Upper lobe of right lung (tissue), 1 donor: Measurements from ENCODE around the gene TLE1. TPM values are rescaled to one million over a fixed set of nuclear protein-coding genes. Genes with fewer than 3 reads are reported as not detected.
A peak's percentile ranks its signal among the peaks of the same experiment; 100 is the strongest.
"Not testable (repeated sequence)": the region's sequence is repeated elsewhere in the genome, so short reads cannot be mapped to it uniquely, and the experiment has no call there.

Source experiments
- ATAC-seq: fragments of 200-7000 bp; cut with Tn5 transposase; one replicate; pipeline ENCODE4 v1.9.1; 2020; ENCODE audit warnings: mild to moderate bottlenecking, moderate library complexity
- DNase-seq: peaks from one replicate; pipeline ENCODE4 v3.0.0-alpha.2; 2020
- H3K27ac ChIP-seq: fragments of 200-600 bp; one replicate; pipeline ENCODE4 v1.8.0; 2022
- H3K27me3 ChIP-seq: fragments of 200-600 bp; one replicate; pipeline ENCODE4 v1.8.0; 2022; ENCODE audit warnings: mild to moderate bottlenecking
- H3K36me3 ChIP-seq: fragments of 200-600 bp; one replicate; pipeline ENCODE4 v1.8.0; 2022
- H3K4me1 ChIP-seq: fragments of 200-600 bp; one replicate; pipeline ENCODE4 v1.8.0; 2022
- H3K4me3 ChIP-seq: fragments of 200-600 bp; one replicate; pipeline ENCODE4 v1.8.0; 2022; ENCODE audit warnings: mild to moderate bottlenecking
- H3K9me3 ChIP-seq: fragments of 200-600 bp; one replicate; pipeline ENCODE4 v1.8.0; 2022
- CTCF ChIP-seq: fragments of 200-600 bp; IDR thresholded peaks from one replicate; pipeline ENCODE4 v1.8.0; 2022; ENCODE audit warnings: antibody characterized with exemption
- intact Hi-C: fragments of 100-400 bp; cut with DNase I; formaldehyde crosslinking; loops from one replicate; pipeline ENCODE4 v1.11.0; 2022
- total RNA-seq: library from RNA; stranded (reverse); fragmentation: NEBNext Ultra II Directional; extraction: Animal tissue kit (Norgen Biotek cat#: 25700); gene quantifications from one replicate; pipeline ENCODE4 v1.2.1, GENCODE V29; 2021
- donor health status: DM: no; HTN: yes; CAD: no; lungs with severe emphysema.

The TLE1 gene
- total RNA-seq, 1 donor from 2014 or later, result 19.2 TPM

- no peak overlapping the region for H3K27ac ChIP-seq
- ATAC-seq, result no peak
- intact Hi-C loops, result no loop called here
- no peak overlapping the region for H3K4me3 ChIP-seq
- H3K27me3 ChIP-seq, result no peaks in the 10 kb centered on the region
- no peaks in the 10 kb centered on the region for H3K4me1 ChIP-seq
- no peaks in the 10 kb centered on the region for H3K36me3 ChIP-seq
- no peaks in the 10 kb centered on the region for H3K9me3 ChIP-seq
- TF ChIP-seq CTCF, result no peak
- no peak for DNase-seq
Observed at GRCh38 chr9:81705578-81705977, 16.2 kb upstream of the TLE1 start.

DNA sequence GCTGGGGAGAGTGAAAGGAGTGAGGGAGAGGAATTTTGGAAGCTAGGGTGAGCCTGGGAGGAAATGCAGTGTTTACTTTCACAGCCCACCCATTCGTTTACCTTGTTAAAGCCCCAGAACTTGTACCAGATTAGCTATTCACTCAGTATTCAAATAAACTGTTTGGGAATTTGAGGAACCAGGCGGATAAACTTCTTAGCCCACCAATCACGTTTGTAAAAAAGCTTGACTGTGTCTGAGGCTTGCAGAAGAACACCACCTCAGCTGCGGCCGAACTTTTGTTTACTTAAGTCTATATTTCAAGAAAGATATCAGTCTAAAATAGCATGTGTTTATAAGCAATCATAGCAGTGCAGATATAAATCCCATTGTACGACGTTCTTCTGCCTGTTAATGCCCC lies 5.2 kb upstream of the TLE1 start:
- intact Hi-C loops, result no loop called here
- DNase-seq (no peak), ATAC-seq (no peak)
- Histone ChIP-seq H3K4me1 (no peaks in the 10 kb centered on the region), H3K36me3 (no peaks in the 10 kb centered on the region), H3K27me3 (no peaks in the 10 kb centered on the region), H3K4me3 (no peak overlapping the region), H3K9me3 (no peaks in the 10 kb centered on the region), H3K27ac (no peak overlapping the region)
- TF ChIP-seq CTCF, result no peak

DNA sequence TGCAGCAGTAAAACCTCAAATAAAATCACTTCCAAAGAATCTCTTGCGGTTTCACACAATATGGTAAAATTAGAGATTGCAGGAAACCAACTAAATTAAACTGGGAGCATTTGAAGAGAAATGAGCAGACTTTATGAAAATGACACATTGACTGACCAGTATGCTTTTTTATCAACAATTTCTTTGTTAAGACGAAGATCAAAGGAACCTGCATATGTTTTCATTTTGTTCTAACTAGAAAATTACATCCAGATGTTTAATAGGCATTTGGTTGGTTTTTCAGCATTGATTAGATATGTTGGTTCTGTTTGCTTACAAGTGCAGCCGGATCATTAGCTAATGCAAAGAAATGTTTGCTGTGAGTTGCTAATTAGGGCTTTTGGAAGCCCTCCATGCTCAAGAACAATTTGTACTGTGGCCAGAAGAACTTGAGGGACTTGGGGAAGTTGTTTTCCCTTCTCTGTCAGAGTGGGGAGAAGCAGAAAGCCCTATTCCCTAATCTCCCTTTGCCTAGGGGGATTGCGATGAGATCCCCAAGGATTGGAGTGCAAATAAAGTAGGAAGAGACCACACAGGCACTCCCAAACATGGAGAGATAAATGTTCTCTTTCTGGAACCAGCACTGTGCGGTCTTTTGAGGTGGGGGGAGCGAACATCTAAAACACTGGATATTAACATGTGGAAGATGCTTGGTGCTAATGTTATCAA lies 4.5 kb upstream of the TLE1 start:
- TF ChIP-seq CTCF, result no peak
- no peak overlapping the region for H3K27ac ChIP-seq
- no peaks in the 10 kb centered on the region for H3K36me3 ChIP-seq
- H3K4me3 ChIP-seq, result no peak overlapping the region
- H3K27me3 ChIP-seq, result no peaks in the 10 kb centered on the region
- no peaks in the 10 kb centered on the region for H3K9me3 ChIP-seq
- intact Hi-C loops, result no loop called here
- H3K4me1 ChIP-seq, result no peaks in the 10 kb centered on the region
- DNase-seq, result no peak
- no peak for ATAC-seq

- ATAC-seq (no peak), DNase-seq (peak; percentile 63)
- H3K4me3 ChIP-seq, result peak overlapping the region; percentile 71
- no peaks in the 10 kb centered on the region for H3K36me3 ChIP-seq
- intact Hi-C loops, result no loop called here
- no peak overlapping the region for H3K27ac ChIP-seq
- no peaks in the 10 kb centered on the region for H3K9me3 ChIP-seq
- H3K27me3 ChIP-seq, result no peaks in the 10 kb centered on the region
- no peak for TF ChIP-seq CTCF
- H3K4me1 ChIP-seq, result peaks cover 14% of the 10 kb centered on the region
Observed at GRCh38 chr9:81690251-81690851, 1.0 kb upstream of the TLE1 start.

- DNase-seq, H3K27me3 ChIP-seq, H3K9me3 ChIP-seq, intact Hi-C loops, H3K36me3 ChIP-seq, ATAC-seq: not testable (repeated sequence)
- Histone ChIP-seq H3K4me1 (peaks cover 14% of the 10 kb centered on the region), H3K27ac (peak overlapping the region; percentile 81), H3K4me3 (peak overlapping the region; percentile 71)
Observed at GRCh38 chr9:81689093-81689342, 329 bp downstream of the TLE1 start.

GRCh38 chr9:81688262-81689092 lies 870 bp downstream of the TLE1 start:
- DNase-seq (peak; percentile 87), ATAC-seq (peak; percentile 50)
- H3K9me3 ChIP-seq, intact Hi-C loops, H3K36me3 ChIP-seq, H3K27me3 ChIP-seq: not testable (repeated sequence)
- Histone ChIP-seq H3K4me1 (peaks cover 14% of the 10 kb centered on the region), H3K4me3 (peak overlapping the region; percentile 71), H3K27ac (peak overlapping the region; percentile 81)
